ENCODE data around the gene TRIP4. TPM values are rescaled to one million over a fixed set of nuclear protein-coding genes. Genes with fewer than 3 reads are reported as not detected.

Gene TRIP4
- total RNA-seq, 1 experiment from 2014 or later: 26.2 TPM

DNA sequence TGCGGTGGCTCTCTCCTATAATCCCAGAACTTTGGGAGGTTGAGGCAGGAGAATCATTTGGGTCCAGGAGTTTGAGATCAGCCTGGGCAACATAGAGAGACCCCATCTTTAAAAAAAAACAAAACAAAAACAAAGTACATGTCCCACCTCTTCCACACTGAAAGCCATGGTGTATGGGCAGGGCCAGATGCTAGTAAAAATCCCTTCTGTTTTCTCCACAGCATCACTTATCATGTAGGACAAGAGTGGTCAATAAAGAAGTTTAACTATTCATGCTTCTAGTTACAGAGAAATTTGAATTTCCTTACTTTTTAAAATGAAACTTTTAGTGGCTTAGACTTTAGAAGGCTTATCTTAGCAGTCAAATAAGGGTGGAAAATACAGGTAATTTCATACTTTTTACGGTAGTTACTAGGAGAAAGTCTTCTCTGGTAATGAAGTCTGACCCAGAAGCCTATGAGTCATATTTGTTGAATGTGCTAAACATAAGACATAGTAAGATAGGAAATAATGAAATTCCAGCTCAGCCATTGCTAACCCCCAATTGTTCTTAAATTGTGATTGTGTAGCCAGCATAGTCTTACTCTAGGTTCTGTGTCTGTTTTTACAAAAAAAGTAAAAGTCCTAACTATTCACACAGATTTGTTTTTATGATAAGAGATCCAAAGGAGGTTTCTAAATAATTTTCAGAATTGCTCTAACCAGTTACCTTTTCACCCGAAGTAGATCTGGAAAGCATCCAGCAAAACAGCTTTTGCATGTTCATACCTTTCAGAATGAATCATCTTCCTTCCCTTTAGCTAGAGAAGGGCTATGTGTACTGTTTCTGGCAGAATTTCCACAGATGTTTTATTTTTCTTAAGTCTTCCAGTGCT lies 56.3 kb downstream of the TRIP4 start:
- no TSS peak for BruUV-seq (replicated peaks)
- Mint-ChIP-seq H3K9me3 (ENCODE audit: unreplicated experiment) (no peaks in the 10 kb centered on the region), H3K36me3 (ENCODE audit: insufficient read depth, unreplicated experiment) (peaks cover 27% of the 10 kb centered on the region), H3K4me1 (ENCODE audit: low read depth, unreplicated experiment) (peaks cover 7% of the 10 kb centered on the region), H3K27me3 (ENCODE audit: insufficient read depth, unreplicated experiment) (no peaks in the 10 kb centered on the region), H3K27ac (ENCODE audit: unreplicated experiment) (no peak overlapping the region), H3K4me3 (ENCODE audit: unreplicated experiment) (no peak overlapping the region)
- H3K4me3 ChIP-seq (ENCODE audit: low read depth, low read length): no peak overlapping the region
- POLR2A ChIA-PET: no interaction called here
- CTCF ChIA-PET: no interaction called here
- H3K27me3 ChIP-seq (replicated peaks; ENCODE audit: control insufficient read depth, insufficient read depth, low read length): no peaks in the 10 kb centered on the region
- TF ChIP-seq, protein P1, sequence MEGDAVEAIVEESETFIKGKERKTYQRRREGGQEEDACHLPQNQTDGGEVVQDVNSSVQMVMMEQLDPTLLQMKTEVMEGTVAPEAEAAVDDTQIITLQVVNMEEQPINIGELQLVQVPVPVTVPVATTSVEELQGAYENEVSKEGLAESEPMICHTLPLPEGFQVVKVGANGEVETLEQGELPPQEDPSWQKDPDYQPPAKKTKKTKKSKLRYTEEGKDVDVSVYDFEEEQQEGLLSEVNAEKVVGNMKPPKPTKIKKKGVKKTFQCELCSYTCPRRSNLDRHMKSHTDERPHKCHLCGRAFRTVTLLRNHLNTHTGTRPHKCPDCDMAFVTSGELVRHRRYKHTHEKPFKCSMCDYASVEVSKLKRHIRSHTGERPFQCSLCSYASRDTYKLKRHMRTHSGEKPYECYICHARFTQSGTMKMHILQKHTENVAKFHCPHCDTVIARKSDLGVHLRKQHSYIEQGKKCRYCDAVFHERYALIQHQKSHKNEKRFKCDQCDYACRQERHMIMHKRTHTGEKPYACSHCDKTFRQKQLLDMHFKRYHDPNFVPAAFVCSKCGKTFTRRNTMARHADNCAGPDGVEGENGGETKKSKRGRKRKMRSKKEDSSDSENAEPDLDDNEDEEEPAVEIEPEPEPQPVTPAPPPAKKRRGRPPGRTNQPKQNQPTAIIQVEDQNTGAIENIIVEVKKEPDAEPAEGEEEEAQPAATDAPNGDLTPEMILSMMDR (IDR thresholded peaks at IDR 0.05; ENCODE audit: insufficient read depth in 1 of 2, low read depth in 1 of 2, low read length in 1 of 2, severe bottlenecking in 1 of 2, unreplicated experiment in 1 of 2): no peak
- peaks cover 17% of the 10 kb centered on the region; the same call in 1 of the 2 replicates for H3K4me1 ChIP-seq
- H3K9me3 ChIP-seq: no peaks in the 10 kb centered on the region
- no peaks in the 10 kb centered on the region for H3K36me3 ChIP-seq (ENCODE audit: control insufficient read depth, insufficient read depth, low read length)
- no peak for DNase-seq
- intact Hi-C loops (cut with micrococcal nuclease; ENCODE audit: unreplicated experiment): no loop called here

DNA sequence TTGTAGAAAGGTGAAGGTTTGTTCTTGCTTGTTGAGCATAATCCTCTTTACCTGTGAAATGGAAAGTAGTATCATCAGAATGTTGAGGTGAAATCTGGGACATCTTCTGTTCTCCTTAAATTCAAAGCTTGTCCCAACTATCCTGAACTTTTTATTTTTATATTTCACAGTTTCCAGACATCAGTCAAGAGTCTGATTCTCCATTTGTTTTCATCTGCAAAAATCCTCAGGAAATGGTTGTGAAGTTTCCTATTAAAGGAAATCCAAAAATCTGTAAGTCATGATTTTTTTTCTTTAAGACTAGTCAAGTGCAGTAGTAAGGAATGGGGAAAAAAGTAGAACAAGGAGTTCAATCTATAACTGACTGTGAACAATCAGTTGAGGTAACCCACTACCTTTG lies 57.2 kb downstream of the TRIP4 start:
- DNase-seq: no peak
- Histone ChIP-seq H3K9me3 (no peaks in the 10 kb centered on the region), H3K27me3 (replicated peaks; ENCODE audit: control insufficient read depth, insufficient read depth, low read length) (no peaks in the 10 kb centered on the region), H3K4me1 (peaks cover 17% of the 10 kb centered on the region; the same call in 1 of the 2 replicates), H3K4me3 (ENCODE audit: low read depth, low read length) (no peak overlapping the region), H3K36me3 (ENCODE audit: control insufficient read depth, insufficient read depth, low read length) (no peaks in the 10 kb centered on the region)
- POLR2A ChIA-PET: no interaction called here
- Mint-ChIP-seq H3K4me3 (ENCODE audit: unreplicated experiment) (no peak overlapping the region), H3K27me3 (ENCODE audit: insufficient read depth, unreplicated experiment) (no peaks in the 10 kb centered on the region), H3K27ac (ENCODE audit: unreplicated experiment) (no peak overlapping the region), H3K36me3 (ENCODE audit: insufficient read depth, unreplicated experiment) (peaks cover 27% of the 10 kb centered on the region), H3K4me1 (ENCODE audit: low read depth, unreplicated experiment) (peaks cover 7% of the 10 kb centered on the region), H3K9me3 (ENCODE audit: unreplicated experiment) (no peaks in the 10 kb centered on the region)
- BruUV-seq (replicated peaks): no TSS peak
- CTCF ChIA-PET: no interaction called here
- intact Hi-C loops (cut with micrococcal nuclease; ENCODE audit: unreplicated experiment): no loop called here
- TF ChIP-seq, protein P1 (IDR thresholded peaks at IDR 0.05; ENCODE audit: insufficient read depth in 1 of 2, low read depth in 1 of 2, low read length in 1 of 2, severe bottlenecking in 1 of 2, unreplicated experiment in 1 of 2): no peak

DNA sequence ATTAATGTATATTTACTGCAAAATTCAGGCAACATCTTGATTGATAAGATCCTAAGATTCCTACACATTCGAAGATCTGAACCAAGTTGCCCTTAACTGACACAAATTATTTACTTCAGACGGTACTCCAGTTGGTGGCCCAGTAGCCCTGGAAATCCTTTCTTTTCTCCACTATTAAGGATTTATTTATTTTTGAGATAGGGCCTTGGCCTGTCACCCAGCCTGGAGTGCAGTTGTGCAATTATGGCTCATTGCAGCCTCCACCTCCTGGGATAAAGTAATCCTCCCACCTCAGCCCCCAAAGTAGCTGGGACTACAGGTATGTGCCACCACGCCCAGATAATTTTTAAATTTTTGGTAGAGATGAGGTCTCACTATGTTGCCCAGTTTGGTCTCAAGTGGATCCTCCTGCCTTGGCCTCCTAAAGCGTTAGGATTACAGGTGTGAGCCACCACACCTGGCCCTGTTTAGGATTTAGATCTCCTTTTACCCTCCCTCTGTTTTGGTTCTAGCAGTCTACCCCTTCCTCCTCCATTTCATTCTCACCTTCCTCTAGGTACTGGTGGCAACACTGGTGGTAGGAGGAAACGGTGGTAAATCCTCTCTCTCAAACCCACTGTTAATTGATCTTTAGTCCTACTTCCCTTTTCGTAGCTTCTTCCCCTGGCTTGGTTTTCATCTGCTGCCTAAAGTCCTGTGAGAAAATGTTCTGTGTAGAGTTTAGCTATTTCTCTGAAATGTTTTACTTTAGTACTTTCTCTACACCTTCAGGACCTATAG lies 60.1 kb downstream of the TRIP4 start:
- Mint-ChIP-seq H3K4me1 (ENCODE audit: low read depth, unreplicated experiment) (peaks cover 7% of the 10 kb centered on the region), H3K27ac (ENCODE audit: unreplicated experiment) (no peak overlapping the region), H3K9me3 (ENCODE audit: unreplicated experiment) (no peaks in the 10 kb centered on the region), H3K4me3 (ENCODE audit: unreplicated experiment) (no peak overlapping the region), H3K27me3 (ENCODE audit: insufficient read depth, unreplicated experiment) (no peaks in the 10 kb centered on the region), H3K36me3 (ENCODE audit: insufficient read depth, unreplicated experiment) (peaks cover 24% of the 10 kb centered on the region)
- ChIA-PET POLR2A (interaction anchor here (0.6 kb wide), 1 partner anchor 63 kb away, joined by 4 read pairs; no protein-coding TSS in a partner anchor), CTCF (no interaction called here)
- intact Hi-C loops (cut with micrococcal nuclease; ENCODE audit: unreplicated experiment): no loop called here
- Histone ChIP-seq H3K4me1 (peaks cover 17% of the 10 kb centered on the region; the same call in 1 of the 2 replicates), H3K27me3 (replicated peaks; ENCODE audit: control insufficient read depth, insufficient read depth, low read length) (no peaks in the 10 kb centered on the region), H3K9me3 (no peaks in the 10 kb centered on the region), H3K4me3 (ENCODE audit: low read depth, low read length) (no peak overlapping the region), H3K36me3 (ENCODE audit: control insufficient read depth, insufficient read depth, low read length) (no peaks in the 10 kb centered on the region)
- DNase-seq: no peak
- TF ChIP-seq, protein P1 (IDR thresholded peaks at IDR 0.05; ENCODE audit: insufficient read depth in 1 of 2, low read depth in 1 of 2, low read length in 1 of 2, severe bottlenecking in 1 of 2, unreplicated experiment in 1 of 2): no peak
- BruUV-seq (replicated peaks): no TSS peak
